Measurements from ENCODE around the gene PPFIA2. TPM values are rescaled to one million over a fixed set of nuclear protein-coding genes. Genes with fewer than 3 reads are reported as not detected.

The PPFIA2 gene
- total RNA-seq, 2 donors from 2014 or later = 23.0 to 51.1 TPM

DNA sequence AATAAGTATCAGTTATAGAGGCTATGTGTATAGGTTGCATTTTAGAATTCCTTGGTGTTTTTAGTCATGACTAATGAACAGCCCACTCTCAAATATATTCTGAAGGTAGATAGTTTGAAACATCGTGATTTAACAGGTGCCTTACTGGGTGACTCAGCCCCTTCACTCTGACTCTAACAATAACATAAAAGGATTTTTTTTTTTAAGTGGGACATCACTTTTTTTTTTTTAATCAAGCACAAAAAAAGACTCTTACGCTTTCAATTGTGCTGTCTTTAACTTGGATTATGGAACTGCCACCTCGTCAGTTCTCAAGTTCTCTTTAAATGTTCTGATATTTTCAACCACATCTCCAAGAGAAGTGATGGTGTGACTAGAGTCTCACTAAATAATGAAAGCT is 46.6 kb downstream of the PPFIA2 start:
- no peaks in the 10 kb centered on the region for H3K9me3 ChIP-seq
- no peak for DNase-seq (ENCODE audit: low spot score)
- H3K4me3 ChIP-seq = no peak overlapping the region
- H3K27ac ChIP-seq = no peak overlapping the region
- no peak for ATAC-seq (ENCODE audit: insufficient number of reproducible peaks, low FRiP score, low read depth)
- TF ChIP-seq, protein P1, sequence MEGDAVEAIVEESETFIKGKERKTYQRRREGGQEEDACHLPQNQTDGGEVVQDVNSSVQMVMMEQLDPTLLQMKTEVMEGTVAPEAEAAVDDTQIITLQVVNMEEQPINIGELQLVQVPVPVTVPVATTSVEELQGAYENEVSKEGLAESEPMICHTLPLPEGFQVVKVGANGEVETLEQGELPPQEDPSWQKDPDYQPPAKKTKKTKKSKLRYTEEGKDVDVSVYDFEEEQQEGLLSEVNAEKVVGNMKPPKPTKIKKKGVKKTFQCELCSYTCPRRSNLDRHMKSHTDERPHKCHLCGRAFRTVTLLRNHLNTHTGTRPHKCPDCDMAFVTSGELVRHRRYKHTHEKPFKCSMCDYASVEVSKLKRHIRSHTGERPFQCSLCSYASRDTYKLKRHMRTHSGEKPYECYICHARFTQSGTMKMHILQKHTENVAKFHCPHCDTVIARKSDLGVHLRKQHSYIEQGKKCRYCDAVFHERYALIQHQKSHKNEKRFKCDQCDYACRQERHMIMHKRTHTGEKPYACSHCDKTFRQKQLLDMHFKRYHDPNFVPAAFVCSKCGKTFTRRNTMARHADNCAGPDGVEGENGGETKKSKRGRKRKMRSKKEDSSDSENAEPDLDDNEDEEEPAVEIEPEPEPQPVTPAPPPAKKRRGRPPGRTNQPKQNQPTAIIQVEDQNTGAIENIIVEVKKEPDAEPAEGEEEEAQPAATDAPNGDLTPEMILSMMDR (IDR thresholded peaks at IDR 0.05) = no peak
- no peaks in the 10 kb centered on the region for H3K36me3 ChIP-seq
- no peaks in the 10 kb centered on the region for H3K4me1 ChIP-seq (ENCODE audit: control insufficient read depth in 1 of 2, low read depth in 2 of 2)
- H3K27me3 ChIP-seq (replicated peaks; ENCODE audit: insufficient read depth) = no peaks in the 10 kb centered on the region

DNA sequence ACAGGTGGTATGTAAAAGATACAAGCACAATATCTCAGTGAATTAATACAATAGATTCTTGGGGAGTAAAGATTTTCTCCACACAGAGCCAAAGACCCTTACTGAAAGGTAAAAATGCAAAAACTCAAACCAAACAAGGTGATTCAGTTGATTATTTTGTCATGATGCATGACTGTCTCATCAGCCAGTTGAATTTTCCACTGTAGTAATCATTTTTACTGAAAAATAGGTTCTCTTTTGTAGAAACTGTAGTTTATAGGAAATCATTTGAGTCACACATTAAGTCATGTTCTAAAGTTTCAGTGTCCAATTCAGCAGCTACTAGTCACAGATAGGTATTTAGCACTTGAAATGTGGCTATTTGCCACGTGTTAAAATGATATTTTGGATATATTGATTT is 53.6 kb downstream of the PPFIA2 start:
- Histone ChIP-seq H3K9me3 (no peaks in the 10 kb centered on the region), H3K4me3 (no peak overlapping the region), H3K4me1 (ENCODE audit: control insufficient read depth in 1 of 2, low read depth in 2 of 2) (no peaks in the 10 kb centered on the region), H3K36me3 (no peaks in the 10 kb centered on the region), H3K27ac (no peak overlapping the region), H3K27me3 (replicated peaks; ENCODE audit: insufficient read depth) (no peaks in the 10 kb centered on the region)
- no peak for DNase-seq (ENCODE audit: low spot score)
- no peak for ATAC-seq (ENCODE audit: insufficient number of reproducible peaks, low FRiP score, low read depth)
- TF ChIP-seq, protein P1 (IDR thresholded peaks at IDR 0.05) = no peak

DNA sequence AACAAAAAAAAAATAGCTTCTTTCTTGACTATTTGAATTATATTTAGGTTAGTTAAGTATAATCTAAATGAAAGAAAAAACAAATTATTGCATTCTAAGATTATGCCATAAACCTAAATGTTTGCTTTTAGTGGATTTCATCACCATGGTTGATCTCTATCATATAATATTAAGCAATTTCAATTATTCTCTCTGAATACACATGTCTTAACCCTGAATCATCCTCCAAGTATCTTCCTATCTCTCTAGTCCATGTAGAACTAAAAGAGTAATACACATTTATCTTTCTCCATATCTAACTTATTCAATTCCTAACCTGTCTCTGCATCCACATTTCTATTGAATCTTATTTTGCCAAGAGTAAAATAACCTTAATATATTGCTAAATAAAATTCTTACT is 59.6 kb downstream of the PPFIA2 start:
- DNase-seq (ENCODE audit: low spot score) (no peak), ATAC-seq (ENCODE audit: insufficient number of reproducible peaks, low FRiP score, low read depth) (no peak)
- Histone ChIP-seq H3K36me3 (no peaks in the 10 kb centered on the region), H3K27ac (no peak overlapping the region), H3K4me1 (ENCODE audit: control insufficient read depth in 1 of 2, low read depth in 2 of 2) (no peaks in the 10 kb centered on the region), H3K4me3 (no peak overlapping the region), H3K9me3 (no peaks in the 10 kb centered on the region), H3K27me3 (replicated peaks; ENCODE audit: insufficient read depth) (no peaks in the 10 kb centered on the region)
- TF ChIP-seq, protein P1 (IDR thresholded peaks at IDR 0.05) = no peak

DNA sequence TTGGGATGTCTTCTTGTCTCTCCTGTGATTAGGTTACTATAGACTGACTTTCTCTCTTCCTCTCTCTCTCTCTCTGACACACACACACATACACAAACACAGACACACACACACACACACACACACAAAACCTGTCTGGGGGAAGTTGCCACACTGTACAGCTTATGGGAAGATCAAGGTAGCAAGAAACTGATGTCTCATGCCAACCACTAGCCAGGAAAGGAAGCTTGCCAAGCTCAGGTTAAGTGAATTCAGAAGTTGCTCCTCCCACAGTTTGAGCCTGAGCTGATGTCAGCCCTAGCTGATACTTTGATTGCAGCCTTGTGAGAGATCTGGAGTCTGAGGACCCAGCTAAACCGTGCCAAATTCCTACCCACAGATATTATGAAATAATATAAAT is 67.1 kb downstream of the PPFIA2 start:
- DNase-seq (ENCODE audit: low spot score) (no peak), ATAC-seq (ENCODE audit: insufficient number of reproducible peaks, low FRiP score, low read depth) (no peak)
- H3K9me3 ChIP-seq = no peaks in the 10 kb centered on the region
- no peaks in the 10 kb centered on the region for H3K27me3 ChIP-seq (replicated peaks; ENCODE audit: insufficient read depth)
- H3K4me3 ChIP-seq = no peak overlapping the region
- no peaks in the 10 kb centered on the region for H3K36me3 ChIP-seq
- no peak overlapping the region for H3K27ac ChIP-seq
- TF ChIP-seq, protein P1 (IDR thresholded peaks at IDR 0.05) = no peak
- H3K4me1 ChIP-seq (ENCODE audit: control insufficient read depth in 1 of 2, low read depth in 2 of 2) = no peaks in the 10 kb centered on the region

DNA sequence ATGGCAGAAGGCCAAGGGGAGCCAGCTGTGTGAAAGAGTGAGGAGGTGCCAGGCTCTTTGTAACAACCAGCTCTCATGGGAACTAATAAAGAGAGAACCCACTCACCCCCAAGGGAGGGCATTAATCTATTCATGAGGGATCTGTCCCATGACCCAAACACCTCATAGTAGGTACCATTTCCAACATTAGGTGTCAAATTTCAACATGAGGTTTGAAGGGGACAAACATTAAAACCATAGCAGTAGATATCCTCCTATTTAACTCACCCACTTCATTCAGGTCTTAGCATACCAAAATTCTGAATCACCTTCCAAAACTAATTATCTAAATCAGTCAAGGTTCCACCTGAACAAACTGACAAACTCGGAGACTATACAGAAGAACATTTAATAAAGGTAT is 75.3 kb downstream of the PPFIA2 start:
- Histone ChIP-seq H3K9me3 (no peaks in the 10 kb centered on the region), H3K36me3 (no peaks in the 10 kb centered on the region), H3K27me3 (replicated peaks; ENCODE audit: insufficient read depth) (no peaks in the 10 kb centered on the region), H3K4me3 (no peak overlapping the region), H3K4me1 (ENCODE audit: control insufficient read depth in 1 of 2, low read depth in 2 of 2) (no peaks in the 10 kb centered on the region), H3K27ac (no peak overlapping the region)
- TF ChIP-seq, protein P1 (IDR thresholded peaks at IDR 0.05) = no peak
- ATAC-seq (ENCODE audit: insufficient number of reproducible peaks, low FRiP score, low read depth) = no peak
- no peak for DNase-seq (ENCODE audit: low spot score)
